Right lobe of liver (tissue), 6 donors: ENCODE measurements around the gene CDH2. TPM values are rescaled to one million over a fixed set of nuclear protein-coding genes. Genes with fewer than 3 reads are reported as not detected.

Experiments
- ATAC-seq, 4 donors: fragments of 200-7000 bp; cut with Tn5 transposase; one replicate each; pipeline ENCODE4 v1.9.1; 2020; ENCODE audit warnings: mild to moderate bottlenecking in 4 of 4, moderate library complexity in 4 of 4
- DNase-seq, 3 donors: peaks; one replicate each; pipeline ENCODE4 v3.0.0-alpha.2; 2020
- H3K27ac ChIP-seq, 3 donors: fragments of 200-600 bp; one replicate each; pipeline ENCODE4 v1.8.0; 2022
- H3K27me3 ChIP-seq, 2 donors: fragments of 200-600 bp; one replicate each; pipeline ENCODE4 v1.8.0; 2022
- H3K36me3 ChIP-seq, 4 donors: fragments of 200-600 bp; sonication (generic) in 1 of 4; one replicate each; pipeline versions ENCODE4 v1.5.1 to v1.8.0; 2017 to 2022; ENCODE audit warnings: control low read depth in 1 of 4
- H3K4me1 ChIP-seq, 4 donors: fragments of 200-600 bp; sonication (generic) in 1 of 4; one replicate each; pipeline versions ENCODE4 v1.5.1 to v1.8.0; 2017 to 2022; ENCODE audit warnings: control low read depth in 1 of 4
- H3K4me3 ChIP-seq, 3 donors: fragments of 200-600 bp; one replicate each; pipeline ENCODE4 v1.8.0; 2022
- H3K9me3 ChIP-seq, 4 donors: fragments of 200-600 bp; sonication (generic) in 1 of 4; one replicate each; pipeline versions ENCODE4 v1.5.1 to v1.8.0; 2017 to 2022; ENCODE audit warnings: control low read depth in 1 of 4
- CTCF ChIP-seq, 4 donors: fragments of 200-600 bp in 3 of 4; fragments of 450-650 bp in 1 of 4; IDR thresholded peaks; one replicate each; pipeline versions ENCODE4 v1.5.1 to v1.8.0; 2016 to 2022; ENCODE audit warnings: antibody characterized with exemption in 4 of 4, mild to moderate bottlenecking in 2 of 4
- POLR2A ChIP-seq: fragments of 450-650 bp; IDR thresholded peaks from one replicate; pipeline ENCODE4 v1.6.1; 2017; ENCODE audit warnings: antibody characterized with exemption, mild to moderate bottlenecking
- WGBS: methylation state at CpG from one replicate; pipeline ENCODE4 v1.1.6; 2018; ENCODE audit warnings: low coverage, low lambda C conversion rate; ENCODE audit not compliant: insufficient coverage; ENCODE audit errors: missing lambda C conversion rate; 5-methylcytosine and 5-hydroxymethylcytosine counted together
- intact Hi-C, 2 donors: fragments of 100-400 bp; cut with DNase I; formaldehyde crosslinking; loops; one replicate each; pipeline versions ENCODE4 v1.11.2 to v1.14.1; 2022
- total RNA-seq, 6 experiments: library from RNA; depleted of rRNA in 2 of 6; stranded (reverse); fragments of >200 nt in 2 of 6; fragmentation: NEBNext Ultra II Directional in 3 of 6; extraction: Animal tissue kit (Norgen Biotek cat#: 25700) in 3 of 6; gene quantifications; one replicate each; pipeline versions ENCODE4 v1.1.0 to v1.2.4, GENCODE V29; 2016 to 2023
- donor health status: DM: no; HTN: yes; CAD: no.
- donor health status: DM: no; HTN: no; CAD: no.
- donor health status: DM: no; HTN: no; CAD: no.
- donor health status: DM: no; HTN: yes; CAD: no.
- donor health status: DM: no; HTN: yes; CAD: no.

CDH2 gene
- total RNA-seq, 6 experiments from 2014 or later, result 32.3 to 46.8 (median 35.8) TPM

- no peaks in the 10 kb centered on the region for H3K27me3 ChIP-seq
- intact Hi-C loops, result no loop called here
- H3K36me3 ChIP-seq, result no peaks in the 10 kb centered on the region
- WGBS, result 19% methylated on average over 8 of the region's 8 CpGs
- H3K9me3 ChIP-seq, result no peaks in the 10 kb centered on the region
- peak overlapping the region; percentile 31 to 84 (median 77) for H3K27ac ChIP-seq
- peak; percentile 76 to 87 (median 83) for ATAC-seq
- peaks cover 0 to 56% (median 12%) of the 10 kb centered on the region in 4 donors for H3K4me1 ChIP-seq
- H3K4me3 ChIP-seq, result peak overlapping the region in 2 of 3 donors; percentile 25 to 40
- no peak for TF ChIP-seq CTCF (IDR thresholded peaks at IDR 0.05)
- TF ChIP-seq POLR2A, result no peak
- DNase-seq, result peak in 1 of 3 donors; percentile 57
These were observed 9.0 kb downstream of the CDH2 start for GRCh38 chr18:28167835-28168349.

GRCh38 chr18:28164771-28165483, 12.0 kb downstream of the CDH2 start:
- H3K4me3 ChIP-seq, result no peak overlapping the region
- 11% methylated on average over 1 of the region's 1 CpG for WGBS
- intact Hi-C loops, result no loop called here
- DNase-seq (no peak), ATAC-seq (no peak)
- no peak overlapping the region for H3K27ac ChIP-seq
- TF ChIP-seq POLR2A, result no peak
- TF ChIP-seq CTCF (IDR thresholded peaks at IDR 0.05), result no peak
- H3K27me3 ChIP-seq, result no peaks in the 10 kb centered on the region
- H3K36me3 ChIP-seq, result no peaks in the 10 kb centered on the region
- peaks cover 0 to 50% (median 14%) of the 10 kb centered on the region in 4 donors for H3K4me1 ChIP-seq
- no peaks in the 10 kb centered on the region for H3K9me3 ChIP-seq

- ATAC-seq, result peak; percentile 58 to 73 (median 62)
- intact Hi-C loops, result no loop called here
These were observed 13.6 kb downstream of the CDH2 start for GRCh38 chr18:28163201-28163775.

More at GRCh38 chr18:28163201-28163775, 13.6 kb downstream of the CDH2 start:
- Histone ChIP-seq H3K27ac (no peak overlapping the region), H3K27me3 (no peaks in the 10 kb centered on the region), H3K4me1 (peaks cover 0 to 54% (median 23%) of the 10 kb centered on the region in 4 donors), H3K9me3 (no peaks in the 10 kb centered on the region), H3K36me3 (no peaks in the 10 kb centered on the region), H3K4me3 (no peak overlapping the region)
- TF ChIP-seq POLR2A (no peak), CTCF (IDR thresholded peaks at IDR 0.05) (no peak)
- 80% methylated on average over 2 of the region's 2 CpGs for WGBS
- peak in 2 of 3 donors; percentile 51 to 64 for DNase-seq
